Activated T-cell treated with anti-CD3 and anti-CD28 coated beads, Interleukin-2, amount 50 U/mL, for 72 hours (primary cell): Measurements from ENCODE around the gene PLEKHA6. TPM values are rescaled to one million over a fixed set of nuclear protein-coding genes. Genes with fewer than 3 reads are reported as not detected.
A peak's percentile ranks its signal among the peaks of the same experiment; 100 is the strongest.

Source experiments
- ATAC-seq, 2 donors: fragments of 150-1000 bp; cut with Tn5 transposase; replicated peaks in 1 of 2; 2 replicates each; pipeline ENCODE4 v1.10.0; 2021; ENCODE audit warnings: moderate library complexity in 2 of 2, mild to moderate bottlenecking in 1 of 2
- DNase-seq, 2 donors: peaks; one replicate each; pipeline ENCODE4 v3.0.0; 2021 to 2022; ENCODE audit warnings: mixed read lengths in 1 of 2
- H3K27ac Mint-ChIP-seq: one replicate; pipeline ENCODE4 v1.8.0; 2022; ENCODE audit warnings: mild to moderate bottlenecking, moderate library complexity, mixed read lengths
- H3K27me3 Mint-ChIP-seq: one replicate; pipeline ENCODE4 v1.8.0; 2022; ENCODE audit warnings: low read depth, mixed read lengths
- H3K36me3 Mint-ChIP-seq, 2 donors: one replicate each; pipeline ENCODE4 v1.8.0; 2022; ENCODE audit warnings: mixed read lengths in 2 of 2, mild to moderate bottlenecking in 1 of 2; ENCODE audit not compliant: insufficient read depth in 2 of 2
- H3K4me1 Mint-ChIP-seq: one replicate; pipeline ENCODE4 v1.8.0; 2022; ENCODE audit warnings: low read depth, mixed read lengths
- H3K4me3 Mint-ChIP-seq, 2 donors: one replicate each; pipeline ENCODE4 v1.8.0; 2022; ENCODE audit warnings: mild to moderate bottlenecking in 2 of 2, mixed read lengths in 2 of 2, moderate library complexity in 2 of 2
- H3K9me3 Mint-ChIP-seq, 2 donors: one replicate each; pipeline ENCODE4 v1.8.0; 2022; ENCODE audit warnings: mixed read lengths in 2 of 2
- total RNA-seq, 2 donors: library from RNA; stranded (reverse); gene quantifications; one replicate each; pipeline ENCODE4 v1.2.3, GENCODE V29; 2022

Gene PLEKHA6
- total RNA-seq, 2 donors from 2014 or later: 0.31 to 3.4 TPM

- Mint-ChIP-seq H3K36me3 (no peaks in the 10 kb centered on the region), H3K27me3 (no peaks in the 10 kb centered on the region), H3K4me1 (no peaks in the 10 kb centered on the region), H3K9me3 (no peaks in the 10 kb centered on the region), H3K4me3 (no peak overlapping the region), H3K27ac (peak overlapping the region; percentile 26)
- ATAC-seq (peak; percentile 58 to 65), DNase-seq (peak; percentile 44 to 50)
These were observed 101.3 kb downstream of the PLEKHA6 start for GRCh38 chr1:204258213-204259115.

- Mint-ChIP-seq H3K27ac (no peak overlapping the region), H3K9me3 (no peaks in the 10 kb centered on the region), H3K4me3 (no peak overlapping the region), H3K27me3 (no peaks in the 10 kb centered on the region), H3K36me3 (no peaks in the 10 kb centered on the region), H3K4me1 (no peaks in the 10 kb centered on the region)
- DNase-seq: no peak
- no peak for ATAC-seq
These were observed 102.3 kb downstream of the PLEKHA6 start for GRCh38 chr1:204257446-204257845.

- no peaks in the 10 kb centered on the region for H3K4me1 Mint-ChIP-seq
- ATAC-seq (no peak), DNase-seq (no peak)
- H3K36me3 Mint-ChIP-seq: no peaks in the 10 kb centered on the region
- H3K27ac Mint-ChIP-seq: no peak overlapping the region
- no peak overlapping the region for H3K4me3 Mint-ChIP-seq
- no peaks in the 10 kb centered on the region for H3K27me3 Mint-ChIP-seq
- no peaks in the 10 kb centered on the region for H3K9me3 Mint-ChIP-seq
These were observed 103.2 kb downstream of the PLEKHA6 start for GRCh38 chr1:204256531-204256930.

GRCh38 chr1:204255966-204256365 is 103.8 kb downstream of the PLEKHA6 start:
- Mint-ChIP-seq H3K4me1 (no peaks in the 10 kb centered on the region), H3K27ac (no peak overlapping the region), H3K27me3 (no peaks in the 10 kb centered on the region), H3K36me3 (no peaks in the 10 kb centered on the region), H3K4me3 (no peak overlapping the region), H3K9me3 (no peaks in the 10 kb centered on the region)
- no peak for ATAC-seq
- DNase-seq: no peak

GRCh38 chr1:204255225-204255624 is 104.5 kb downstream of the PLEKHA6 start:
- Mint-ChIP-seq H3K4me3 (no peak overlapping the region), H3K4me1 (no peaks in the 10 kb centered on the region), H3K27me3 (no peaks in the 10 kb centered on the region), H3K27ac (no peak overlapping the region), H3K36me3 (no peaks in the 10 kb centered on the region), H3K9me3 (no peaks in the 10 kb centered on the region)
- ATAC-seq (no peak), DNase-seq (no peak)

- Mint-ChIP-seq H3K9me3 (no peaks in the 10 kb centered on the region), H3K4me1 (no peaks in the 10 kb centered on the region), H3K27me3 (no peaks in the 10 kb centered on the region), H3K4me3 (no peak overlapping the region), H3K27ac (no peak overlapping the region), H3K36me3 (no peaks in the 10 kb centered on the region)
- no peak for ATAC-seq
- DNase-seq: no peak
These were observed 105.6 kb downstream of the PLEKHA6 start for GRCh38 chr1:204254031-204254661.

GRCh38 chr1:204251926-204252689 is 107.6 kb downstream of the PLEKHA6 start:
- no peak for DNase-seq
- Mint-ChIP-seq H3K9me3 (no peaks in the 10 kb centered on the region), H3K36me3 (no peaks in the 10 kb centered on the region), H3K4me1 (no peaks in the 10 kb centered on the region), H3K4me3 (no peak overlapping the region), H3K27ac (no peak overlapping the region), H3K27me3 (no peaks in the 10 kb centered on the region)
- ATAC-seq: no peak

- DNase-seq: no peak
- Mint-ChIP-seq H3K4me3 (no peak overlapping the region), H3K27me3 (no peaks in the 10 kb centered on the region), H3K9me3 (no peaks in the 10 kb centered on the region), H3K4me1 (no peaks in the 10 kb centered on the region), H3K27ac (no peak overlapping the region), H3K36me3 (no peaks in the 10 kb centered on the region)
- no peak for ATAC-seq
These were observed 108.4 kb downstream of the PLEKHA6 start for GRCh38 chr1:204251286-204251685.

GRCh38 chr1:204250428-204251030 is 109.2 kb downstream of the PLEKHA6 start:
- no peak overlapping the region for H3K4me3 Mint-ChIP-seq
- no peaks in the 10 kb centered on the region for H3K36me3 Mint-ChIP-seq
- H3K4me1 Mint-ChIP-seq: no peaks in the 10 kb centered on the region
- H3K9me3 Mint-ChIP-seq: no peaks in the 10 kb centered on the region
- no peak overlapping the region for H3K27ac Mint-ChIP-seq
- ATAC-seq: no peak
- DNase-seq: no peak
- H3K27me3 Mint-ChIP-seq: no peaks in the 10 kb centered on the region

- Mint-ChIP-seq H3K9me3 (no peaks in the 10 kb centered on the region), H3K4me3 (no peak overlapping the region), H3K27ac (no peak overlapping the region), H3K4me1 (no peaks in the 10 kb centered on the region), H3K36me3 (no peaks in the 10 kb centered on the region), H3K27me3 (no peaks in the 10 kb centered on the region)
- DNase-seq (no peak), ATAC-seq (no peak)
These were observed 109.8 kb downstream of the PLEKHA6 start for GRCh38 chr1:204249736-204250427.

GRCh38 chr1:204248954-204249353 is 110.8 kb downstream of the PLEKHA6 start:
- DNase-seq: no peak

GRCh38 chr1:204246876-204247275 is 112.9 kb downstream of the PLEKHA6 start:
- DNase-seq (no peak), ATAC-seq (no peak)
- Mint-ChIP-seq H3K27me3 (no peaks in the 10 kb centered on the region), H3K27ac (no peak overlapping the region), H3K4me3 (no peak overlapping the region), H3K36me3 (no peaks in the 10 kb centered on the region), H3K4me1 (no peaks in the 10 kb centered on the region), H3K9me3 (no peaks in the 10 kb centered on the region)

More at GRCh38 chr1:204248954-204249353, 110.8 kb downstream of the PLEKHA6 start:
- no peak overlapping the region for H3K4me3 Mint-ChIP-seq
- ATAC-seq: no peak
- H3K27me3 Mint-ChIP-seq: no peaks in the 10 kb centered on the region
- H3K27ac Mint-ChIP-seq: no peak overlapping the region
- no peaks in the 10 kb centered on the region for H3K36me3 Mint-ChIP-seq
- H3K9me3 Mint-ChIP-seq: no peaks in the 10 kb centered on the region
- no peaks in the 10 kb centered on the region for H3K4me1 Mint-ChIP-seq
